C1 segment of cervical spinal cord (tissue), 14 donors: Measurements from ENCODE around the gene PSME1.

Experiments
- DNase-seq, 14 donors: peaks; one replicate each; lab custom pipeline; 2025; lab: John Stamatoyannopoulos, UW

PSME1 gene

GRCh38 chr14:24146978-24147760 lies 11.2 kb downstream of the PSME1 start, which contains the start of gene RNF31:
Gene RNF31, plus strand, starts transcription at chr14:24147498. Its CDS starts 201 bp downstream, at chr14:24147699.
- peak; percentile 73 to 97 (median 94) for DNase-seq

- DNase-seq, result no peak
Measured at GRCh38 chr14:24147761-24148428, 11.9 kb downstream of the PSME1 start.

- DNase-seq, result no peak
Measured at GRCh38 chr14:24149302-24149969, 13.4 kb downstream of the PSME1 start.

- no peak for DNase-seq
Measured at GRCh38 chr14:24150061-24150460, 14.1 kb downstream of the PSME1 start.

GRCh38 chr14:24150567-24150966 lies 14.6 kb downstream of the PSME1 start:
- DNase-seq, result no peak

GRCh38 chr14:24150993-24151392 lies 15.0 kb downstream of the PSME1 start:
- DNase-seq, result no peak

- no peak for DNase-seq
Measured at GRCh38 chr14:24151404-24152080, 15.5 kb downstream of the PSME1 start.

GRCh38 chr14:24155100-24155499 lies 19.1 kb downstream of the PSME1 start:
- DNase-seq, result no peak

- no peak for DNase-seq
Measured at GRCh38 chr14:24156840-24157239, 20.8 kb downstream of the PSME1 start.

- no peak for DNase-seq
Measured at GRCh38 chr14:24157331-24157730, 21.3 kb downstream of the PSME1 start.

GRCh38 chr14:24159777-24160498 lies 23.9 kb downstream of the PSME1 start:
- no peak for DNase-seq

- DNase-seq, result no peak
Measured at GRCh38 chr14:24160499-24160849, 24.5 kb downstream of the PSME1 start.

GRCh38 chr14:24160850-24161804 lies 25.1 kb downstream of the PSME1 start, which contains the start of gene IRF9:
Gene IRF9, plus strand, starts transcription at chr14:24161265. Its CDS starts 880 bp downstream, at chr14:24162145.
- DNase-seq, result peak; percentile 45 to 97 (median 92)

GRCh38 chr14:24162093-24162492 lies 26.1 kb downstream of the PSME1 start:
- DNase-seq, result peak in 3 of 14 donors; percentile 21 to 25 (median 22)

GRCh38 chr14:24164518-24164991 lies 28.6 kb downstream of the PSME1 start:
- no peak for DNase-seq

- no peak for DNase-seq
Measured at GRCh38 chr14:24165785-24166184, 29.8 kb downstream of the PSME1 start.

- DNase-seq, result no peak
Measured at GRCh38 chr14:24167469-24168114, 31.6 kb downstream of the PSME1 start.

GRCh38 chr14:24171422-24172260 lies 35.6 kb downstream of the PSME1 start, which contains the start of gene REC8:
Gene REC8, plus strand, starts transcription at chr14:24172080. Its CDS starts 473 bp downstream, at chr14:24172553.
- peak; percentile 46 to 98 (median 86) for DNase-seq
